Measurements from ENCODE around the gene CEP250. TPM values are rescaled to one million over a fixed set of nuclear protein-coding genes. Genes with fewer than 3 reads are reported as not detected.

Gene CEP250, protein sequence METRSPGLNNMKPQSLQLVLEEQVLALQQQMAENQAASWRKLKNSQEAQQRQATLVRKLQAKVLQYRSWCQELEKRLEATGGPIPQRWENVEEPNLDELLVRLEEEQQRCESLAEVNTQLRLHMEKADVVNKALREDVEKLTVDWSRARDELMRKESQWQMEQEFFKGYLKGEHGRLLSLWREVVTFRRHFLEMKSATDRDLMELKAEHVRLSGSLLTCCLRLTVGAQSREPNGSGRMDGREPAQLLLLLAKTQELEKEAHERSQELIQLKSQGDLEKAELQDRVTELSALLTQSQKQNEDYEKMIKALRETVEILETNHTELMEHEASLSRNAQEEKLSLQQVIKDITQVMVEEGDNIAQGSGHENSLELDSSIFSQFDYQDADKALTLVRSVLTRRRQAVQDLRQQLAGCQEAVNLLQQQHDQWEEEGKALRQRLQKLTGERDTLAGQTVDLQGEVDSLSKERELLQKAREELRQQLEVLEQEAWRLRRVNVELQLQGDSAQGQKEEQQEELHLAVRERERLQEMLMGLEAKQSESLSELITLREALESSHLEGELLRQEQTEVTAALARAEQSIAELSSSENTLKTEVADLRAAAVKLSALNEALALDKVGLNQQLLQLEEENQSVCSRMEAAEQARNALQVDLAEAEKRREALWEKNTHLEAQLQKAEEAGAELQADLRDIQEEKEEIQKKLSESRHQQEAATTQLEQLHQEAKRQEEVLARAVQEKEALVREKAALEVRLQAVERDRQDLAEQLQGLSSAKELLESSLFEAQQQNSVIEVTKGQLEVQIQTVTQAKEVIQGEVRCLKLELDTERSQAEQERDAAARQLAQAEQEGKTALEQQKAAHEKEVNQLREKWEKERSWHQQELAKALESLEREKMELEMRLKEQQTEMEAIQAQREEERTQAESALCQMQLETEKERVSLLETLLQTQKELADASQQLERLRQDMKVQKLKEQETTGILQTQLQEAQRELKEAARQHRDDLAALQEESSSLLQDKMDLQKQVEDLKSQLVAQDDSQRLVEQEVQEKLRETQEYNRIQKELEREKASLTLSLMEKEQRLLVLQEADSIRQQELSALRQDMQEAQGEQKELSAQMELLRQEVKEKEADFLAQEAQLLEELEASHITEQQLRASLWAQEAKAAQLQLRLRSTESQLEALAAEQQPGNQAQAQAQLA (N-terminal part only)
- 23.1 TPM for polyA plus RNA-seq

DNA sequence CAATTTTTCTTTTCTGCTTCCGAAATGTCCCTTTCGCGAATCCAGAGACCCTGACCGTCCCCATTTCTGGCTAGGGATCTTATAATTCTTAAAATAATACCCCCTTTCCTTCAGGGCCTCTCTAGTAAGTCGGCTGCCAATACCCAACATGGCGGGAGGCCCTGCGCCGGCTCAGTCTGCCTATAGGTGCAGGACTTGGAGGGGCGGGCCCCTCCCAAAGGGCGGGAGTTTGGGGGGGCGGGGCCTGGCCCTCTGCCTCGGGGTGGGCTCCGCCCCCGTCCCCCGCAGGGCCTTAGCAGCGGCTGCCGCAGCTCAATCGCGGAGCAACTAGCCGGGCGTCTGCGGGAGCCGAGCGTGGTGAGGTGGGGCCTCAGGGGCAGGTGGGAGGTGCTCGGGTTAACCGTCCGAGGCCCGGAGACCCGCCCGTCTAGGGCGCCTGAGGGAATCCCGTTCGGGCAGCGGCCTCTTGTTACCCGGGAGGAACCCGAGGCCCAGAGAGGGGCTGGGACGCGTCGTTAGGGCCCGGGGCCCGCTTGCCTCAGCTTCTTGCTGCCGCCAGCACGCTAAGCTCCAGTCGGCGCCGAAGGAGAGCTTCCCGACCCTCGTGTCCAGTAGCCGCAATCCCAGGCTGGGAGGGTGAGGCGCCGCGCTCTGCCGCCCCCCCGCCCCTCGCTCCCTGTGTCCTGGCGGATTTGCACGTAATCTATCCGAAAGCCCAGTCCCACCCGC, at the start of gene CEP250:
TSS of gene CEP250 (plus strand) at position 718 of the 729 bp plus-strand sequence. CDS start 6,770 bp downstream, outside the sequence.
- H3K27me3 Mint-ChIP-seq, result no peaks in the 10 kb centered on the region
- H3K4me3 Mint-ChIP-seq, result peak within 1 kb of the TSS; percentile 89 to 99 (median 96)
- H3K36me3 Mint-ChIP-seq, result no peaks in the 10 kb centered on the region
- no peaks in the 10 kb centered on the region for H3K9me3 Mint-ChIP-seq
- peak within 1 kb of the TSS; percentile 77 to 97 (median 96) for H3K27ac Mint-ChIP-seq
- H3K4me1 Mint-ChIP-seq, result peaks cover 7 to 15% (median 15%) of the 10 kb centered on the region in 3 donors

- Mint-ChIP-seq H3K9me3 (no peaks in the 10 kb centered on the region), H3K27me3 (no peaks in the 10 kb centered on the region), H3K36me3 (peaks cover 14% of the 10 kb centered on the region), H3K27ac (peak overlapping the region in 2 of 3 donors; percentile 13 to 36), H3K4me3 (no peak overlapping the region), H3K4me1 (peaks cover 15 to 17% (median 16%) of the 10 kb centered on the region in 3 donors)
Observed at GRCh38 chr20:35405775-35406174, 49.6 kb upstream of the CEP250 start.

- H3K27me3 Mint-ChIP-seq, result no peaks in the 10 kb centered on the region
- H3K4me1 Mint-ChIP-seq, result peaks cover 21 to 31% (median 25%) of the 10 kb centered on the region in 3 donors
- H3K27ac Mint-ChIP-seq, result no peak overlapping the region
- H3K4me3 Mint-ChIP-seq, result peak overlapping the region in 1 of 4 donors; percentile 9
- no peaks in the 10 kb centered on the region for H3K9me3 Mint-ChIP-seq
- H3K36me3 Mint-ChIP-seq, result peaks cover 11% of the 10 kb centered on the region
Observed at GRCh38 chr20:35408270-35408669, 47.1 kb upstream of the CEP250 start.

DNA sequence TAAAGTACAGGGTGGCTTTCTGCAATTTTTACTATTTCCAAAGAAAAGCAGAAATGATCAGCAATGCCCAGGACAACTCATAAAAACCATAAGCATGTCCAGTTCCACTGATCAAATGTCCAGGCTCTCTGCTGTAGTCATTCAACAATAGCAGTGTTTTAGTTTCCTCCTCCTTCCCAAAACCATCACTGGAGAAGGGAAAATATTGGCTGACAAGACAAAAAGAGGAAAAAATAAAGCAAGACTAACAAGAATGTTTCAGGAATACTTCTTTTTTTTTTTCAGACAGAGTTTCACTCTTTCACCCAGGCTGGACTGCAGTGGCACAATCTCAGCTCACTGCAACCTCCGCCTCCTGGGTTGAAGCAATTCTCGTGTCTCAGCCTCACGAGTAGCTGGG, 45.9 kb upstream of the CEP250 start:
- H3K36me3 Mint-ChIP-seq, result peaks cover 11% of the 10 kb centered on the region
- no peaks in the 10 kb centered on the region for H3K9me3 Mint-ChIP-seq
- H3K27me3 Mint-ChIP-seq, result no peaks in the 10 kb centered on the region
- peak overlapping the region in 1 of 3 donors; percentile 35 for H3K27ac Mint-ChIP-seq
- H3K4me3 Mint-ChIP-seq, result no peak overlapping the region
- H3K4me1 Mint-ChIP-seq, result peaks cover 20 to 34% (median 25%) of the 10 kb centered on the region in 3 donors

DNA sequence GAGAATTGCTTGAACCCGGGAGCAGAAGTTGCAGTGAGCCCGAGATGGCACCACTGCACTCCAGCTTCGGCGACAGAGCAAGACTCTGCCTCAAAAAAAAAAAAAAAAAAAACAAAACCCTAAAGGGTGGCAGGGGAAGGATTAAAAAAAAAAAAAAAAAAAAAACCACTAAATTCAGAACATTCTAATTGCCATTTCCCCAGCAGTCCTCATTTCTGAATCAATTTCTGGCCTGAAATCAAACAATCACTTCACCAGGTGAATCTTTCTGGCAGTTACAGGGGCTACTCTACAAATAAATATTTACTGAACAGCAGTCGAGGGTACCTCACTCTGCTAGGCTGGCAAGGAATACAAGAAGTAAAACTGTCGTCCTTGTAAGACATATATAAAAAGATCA, 44.8 kb upstream of the CEP250 start:
- Mint-ChIP-seq H3K4me3 (peak overlapping the region; percentile 91 to 99 (median 98)), H3K4me1 (peaks cover 13 to 25% (median 16%) of the 10 kb centered on the region in 3 donors), H3K27ac (peak overlapping the region in 1 of 3 donors; percentile 88), H3K9me3 (no peaks in the 10 kb centered on the region), H3K27me3 (no peaks in the 10 kb centered on the region), H3K36me3 (peaks cover 11% of the 10 kb centered on the region)

GRCh38 chr20:35421322-35421721, 34.1 kb upstream of the CEP250 start:
- Mint-ChIP-seq H3K9me3 (no peaks in the 10 kb centered on the region), H3K36me3 (no peaks in the 10 kb centered on the region), H3K4me3 (no peak overlapping the region), H3K4me1 (peaks cover 0 to 1% (median 0%) of the 10 kb centered on the region in 3 donors), H3K27ac (no peak overlapping the region), H3K27me3 (peaks cover 9% of the 10 kb centered on the region)

GRCh38 chr20:35431621-35432429, 23.6 kb upstream of the CEP250 start:
- peaks cover 0 to 3% (median 2%) of the 10 kb centered on the region in 3 donors for H3K4me1 Mint-ChIP-seq
- no peak overlapping the region for H3K4me3 Mint-ChIP-seq
- no peaks in the 10 kb centered on the region for H3K27me3 Mint-ChIP-seq
- H3K27ac Mint-ChIP-seq, result no peak overlapping the region
- no peaks in the 10 kb centered on the region for H3K9me3 Mint-ChIP-seq
- H3K36me3 Mint-ChIP-seq, result no peaks in the 10 kb centered on the region

DNA sequence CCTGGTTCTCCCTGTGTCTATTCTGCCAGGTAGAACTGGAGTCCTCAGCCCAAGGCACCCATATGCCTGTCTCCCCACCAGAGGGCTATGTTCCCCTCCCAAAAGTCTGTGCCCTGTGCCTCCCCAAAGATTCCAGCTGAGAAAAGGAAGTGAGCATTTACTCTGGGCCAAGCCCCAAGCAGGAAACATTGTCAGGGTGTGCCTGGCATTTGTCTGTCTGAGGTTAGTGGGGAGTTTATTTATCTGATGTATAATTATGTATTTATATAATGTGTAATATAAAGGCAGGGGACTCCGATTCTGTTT, 23.0 kb upstream of the CEP250 start:
- no peak overlapping the region for H3K4me3 Mint-ChIP-seq
- no peaks in the 10 kb centered on the region for H3K9me3 Mint-ChIP-seq
- H3K27ac Mint-ChIP-seq, result no peak overlapping the region
- H3K36me3 Mint-ChIP-seq, result no peaks in the 10 kb centered on the region
- peaks cover 0 to 3% (median 2%) of the 10 kb centered on the region in 3 donors for H3K4me1 Mint-ChIP-seq
- H3K27me3 Mint-ChIP-seq, result no peaks in the 10 kb centered on the region

DNA sequence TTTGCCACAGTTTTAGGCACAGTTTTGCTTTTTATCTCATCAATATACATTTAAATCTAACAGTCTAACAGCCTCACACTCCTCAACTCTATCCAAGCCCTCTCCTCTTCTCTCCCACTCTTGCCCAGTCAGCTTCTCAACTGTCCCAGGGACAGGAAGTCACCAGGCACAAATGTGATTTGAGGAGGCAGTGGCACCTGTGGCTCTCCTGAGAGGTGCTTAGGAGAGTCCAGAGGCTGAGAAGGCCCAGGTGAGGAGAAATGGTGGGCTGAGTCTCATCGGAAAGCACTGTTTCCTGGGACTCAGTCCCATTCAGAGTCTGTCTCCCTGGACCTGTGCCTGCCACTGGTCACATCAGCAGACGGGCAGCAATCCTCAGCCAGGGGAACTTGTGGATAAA, 22.1 kb upstream of the CEP250 start:
- no peak overlapping the region for H3K27ac Mint-ChIP-seq
- H3K4me3 Mint-ChIP-seq, result no peak overlapping the region
- H3K4me1 Mint-ChIP-seq, result peaks cover 0 to 3% (median 2%) of the 10 kb centered on the region in 3 donors
- no peaks in the 10 kb centered on the region for H3K9me3 Mint-ChIP-seq
- H3K27me3 Mint-ChIP-seq, result no peaks in the 10 kb centered on the region
- H3K36me3 Mint-ChIP-seq, result no peaks in the 10 kb centered on the region

DNA sequence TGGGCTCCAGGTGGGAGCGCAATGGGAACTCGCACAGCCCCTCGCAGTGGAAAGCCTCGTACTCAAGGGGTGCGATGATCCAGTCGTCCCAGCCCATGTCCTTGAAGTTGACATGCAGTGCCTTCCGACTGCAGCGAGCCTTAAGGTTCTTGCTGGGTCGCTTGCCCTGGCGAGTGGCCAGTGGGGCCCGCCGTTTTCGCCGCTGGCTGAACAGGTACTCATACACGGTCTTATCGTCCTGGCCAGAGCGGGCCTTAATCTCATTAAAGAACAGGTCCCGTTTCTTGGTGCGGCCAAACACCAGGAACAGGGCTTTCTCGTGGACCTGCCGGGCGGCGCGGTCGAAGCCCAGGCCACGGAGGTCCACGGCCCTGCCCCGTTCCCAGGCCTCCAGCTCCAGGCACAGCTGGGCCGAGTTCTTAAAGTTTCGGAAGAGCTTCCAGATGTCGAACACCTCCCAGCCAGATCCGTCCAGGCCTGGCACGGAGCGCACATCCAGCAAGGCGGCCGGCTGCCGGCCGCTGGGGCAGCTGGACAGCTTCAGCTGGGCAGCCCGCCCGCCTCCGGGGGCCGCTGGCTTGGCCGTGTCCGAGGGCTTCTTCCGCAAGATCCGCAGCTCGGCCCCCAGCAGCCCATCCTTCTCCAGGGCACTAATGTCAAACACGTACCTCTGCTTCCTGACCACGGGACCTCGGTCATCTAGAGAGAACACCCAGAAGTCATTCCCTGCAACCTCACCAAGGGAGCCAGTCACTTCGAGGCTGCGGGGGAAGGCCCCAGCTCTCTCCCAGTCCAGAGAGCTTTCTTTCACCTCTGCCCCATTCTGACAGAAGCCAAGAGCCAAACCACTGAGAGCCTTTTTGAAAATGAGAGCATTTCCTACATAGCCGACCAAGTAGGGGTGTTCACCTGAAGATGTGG, 21.1 kb upstream of the CEP250 start:
- H3K9me3 Mint-ChIP-seq, result no peaks in the 10 kb centered on the region
- no peaks in the 10 kb centered on the region for H3K36me3 Mint-ChIP-seq
- peaks cover 3% of the 10 kb centered on the region for H3K27me3 Mint-ChIP-seq
- H3K27ac Mint-ChIP-seq, result no peak overlapping the region
- peaks cover 0 to 3% (median 2%) of the 10 kb centered on the region in 3 donors for H3K4me1 Mint-ChIP-seq
- H3K4me3 Mint-ChIP-seq, result no peak overlapping the region

GRCh38 chr20:35436177-35436573, 19.2 kb upstream of the CEP250 start:
- no peaks in the 10 kb centered on the region for H3K36me3 Mint-ChIP-seq
- no peak overlapping the region for H3K4me3 Mint-ChIP-seq
- peaks cover 0 to 5% (median 4%) of the 10 kb centered on the region in 3 donors for H3K4me1 Mint-ChIP-seq
- H3K9me3 Mint-ChIP-seq, result no peaks in the 10 kb centered on the region
- peaks cover 4% of the 10 kb centered on the region for H3K27me3 Mint-ChIP-seq
- no peak overlapping the region for H3K27ac Mint-ChIP-seq

DNA sequence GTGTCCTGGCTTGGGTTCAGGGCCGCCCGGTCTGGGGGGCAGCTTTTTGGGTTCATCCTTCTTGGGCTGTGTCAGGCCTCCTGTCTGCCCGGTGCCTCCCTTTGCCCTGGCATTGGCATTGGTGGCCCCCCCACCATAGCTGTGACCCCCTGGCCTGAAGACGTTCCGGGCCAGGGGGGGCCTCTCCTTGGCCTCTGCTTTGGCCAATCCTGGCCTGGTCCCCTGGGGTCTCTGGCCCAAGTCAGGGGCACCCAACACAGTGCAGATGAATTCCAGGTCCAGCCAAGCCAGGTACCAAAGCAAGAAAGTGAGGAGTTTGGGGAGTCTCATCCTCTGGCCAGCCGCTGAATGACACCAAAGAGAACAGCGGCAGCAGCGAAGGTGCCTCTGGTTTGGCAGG, 17.8 kb upstream of the CEP250 start:
- no peaks in the 10 kb centered on the region for H3K36me3 Mint-ChIP-seq
- peaks cover 0 to 5% (median 4%) of the 10 kb centered on the region in 3 donors for H3K4me1 Mint-ChIP-seq
- no peaks in the 10 kb centered on the region for H3K9me3 Mint-ChIP-seq
- H3K27ac Mint-ChIP-seq, result no peak overlapping the region
- H3K4me3 Mint-ChIP-seq, result no peak overlapping the region
- H3K27me3 Mint-ChIP-seq, result peaks cover 5% of the 10 kb centered on the region

DNA sequence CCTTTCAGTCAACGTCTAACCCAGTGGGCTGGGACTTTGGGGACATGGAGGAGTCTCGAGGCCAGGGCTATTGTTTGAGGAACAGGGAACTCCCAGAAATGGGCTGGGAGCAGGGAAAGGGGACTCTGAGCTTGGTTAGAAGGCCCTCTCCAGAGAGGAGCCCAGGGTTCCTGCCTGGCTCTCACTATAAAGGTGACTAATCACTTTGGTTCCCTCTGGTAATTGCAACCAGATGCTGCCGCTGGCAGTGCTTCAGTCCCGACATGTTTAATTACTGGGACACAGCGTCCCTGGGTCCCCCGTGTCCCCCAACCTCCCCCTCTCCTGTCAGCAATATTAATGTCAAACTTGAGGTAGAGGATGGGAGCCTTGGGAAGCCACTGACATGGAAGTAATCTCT, 12.4 kb upstream of the CEP250 start:
- Mint-ChIP-seq H3K4me1 (peaks cover 0 to 7% (median 5%) of the 10 kb centered on the region in 3 donors), H3K36me3 (peaks cover 2% of the 10 kb centered on the region), H3K9me3 (no peaks in the 10 kb centered on the region), H3K4me3 (no peak overlapping the region), H3K27me3 (peaks cover 14% of the 10 kb centered on the region), H3K27ac (no peak overlapping the region)
